DLD1 (cell line): ENCODE measurements around the gene ZMYM4.

ENCODE experiments used
- in situ Hi-C: cut with HindIII; loops from 2 replicates; pipeline ENCODE4 v1.10.0; 2017; ENCODE audit warnings: low sequenced_read_pairs

The ZMYM4 gene

DNA sequence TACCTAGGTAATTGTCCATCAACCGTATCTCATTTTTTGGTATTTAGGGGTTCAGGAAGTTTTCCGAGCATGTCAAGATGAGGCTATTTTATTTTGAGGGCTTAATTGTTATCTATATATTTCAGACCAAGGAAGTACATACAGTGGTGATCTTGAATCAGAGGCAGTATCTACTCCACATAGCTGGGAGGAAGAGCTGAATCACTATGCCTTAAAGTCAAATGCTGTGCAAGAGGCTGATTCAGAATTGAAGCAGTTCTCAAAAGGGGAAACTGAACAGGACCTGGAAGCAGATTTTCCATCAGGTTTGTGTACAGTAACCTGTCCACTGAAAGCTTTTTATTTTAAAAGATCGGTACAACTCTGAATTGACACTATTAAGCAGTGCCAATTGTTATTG, 130.2 kb downstream of the ZMYM4 start:
- in situ Hi-C loops, result no loop called here

DNA sequence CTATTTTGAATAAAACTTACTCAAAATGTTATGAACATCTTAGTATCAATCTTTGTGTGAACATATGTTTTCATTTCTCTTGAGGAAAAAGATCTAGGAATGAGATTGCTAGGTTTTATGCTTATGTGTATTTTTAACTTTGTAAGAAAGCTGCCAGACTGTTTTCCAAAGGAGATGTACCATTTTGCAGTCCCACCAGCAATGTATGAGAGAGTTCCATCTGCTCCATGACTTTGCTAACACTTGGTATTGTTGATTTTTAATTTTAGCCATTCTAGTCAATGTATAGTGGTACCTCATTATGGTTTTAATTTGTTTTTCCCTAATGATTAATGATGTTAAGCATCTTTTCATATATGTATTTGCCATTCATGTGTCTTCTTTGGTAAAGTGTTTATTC, 132.5 kb downstream of the ZMYM4 start:
- in situ Hi-C loops, result no loop called here

DNA sequence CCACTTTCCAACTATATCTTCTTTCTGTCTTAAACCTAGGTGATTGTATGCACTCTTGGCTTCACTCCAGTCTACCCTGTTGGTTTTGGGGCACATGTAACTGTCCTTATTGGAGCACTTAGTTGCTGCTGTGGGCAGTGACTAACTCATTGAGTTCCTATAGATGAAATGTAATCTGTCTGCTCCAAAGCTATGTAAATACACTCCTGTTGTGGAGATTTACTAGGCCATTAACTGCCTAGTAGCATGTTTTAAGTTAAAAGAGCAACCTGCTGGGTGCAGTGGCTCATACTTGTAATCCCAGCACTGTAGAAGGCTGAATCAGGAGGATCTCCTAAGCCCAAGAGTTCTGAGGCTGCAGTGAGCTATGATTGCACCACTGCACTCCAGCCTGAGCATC, 137.6 kb downstream of the ZMYM4 start:
- in situ Hi-C loops, result no loop called here

DNA sequence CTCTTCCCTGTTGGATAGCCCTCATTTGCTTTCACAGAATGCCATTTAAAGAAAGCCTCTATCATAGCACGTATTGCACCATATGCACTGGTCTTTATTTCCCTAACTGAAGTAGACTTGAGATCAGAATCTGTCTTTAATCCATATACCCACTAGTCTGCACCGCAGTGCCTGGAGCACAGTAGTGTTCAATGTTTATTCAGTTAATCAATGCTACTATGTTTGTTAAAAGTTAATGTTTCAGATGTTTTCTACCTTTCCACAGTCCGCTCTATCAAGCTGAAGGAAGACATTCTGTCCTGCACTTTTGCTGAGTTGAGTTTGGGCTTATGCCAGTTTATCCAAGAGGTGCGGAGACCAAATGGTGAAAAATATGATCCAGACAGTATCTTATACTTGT, 139.2 kb downstream of the ZMYM4 start:
- in situ Hi-C loops, result no loop called here

DNA sequence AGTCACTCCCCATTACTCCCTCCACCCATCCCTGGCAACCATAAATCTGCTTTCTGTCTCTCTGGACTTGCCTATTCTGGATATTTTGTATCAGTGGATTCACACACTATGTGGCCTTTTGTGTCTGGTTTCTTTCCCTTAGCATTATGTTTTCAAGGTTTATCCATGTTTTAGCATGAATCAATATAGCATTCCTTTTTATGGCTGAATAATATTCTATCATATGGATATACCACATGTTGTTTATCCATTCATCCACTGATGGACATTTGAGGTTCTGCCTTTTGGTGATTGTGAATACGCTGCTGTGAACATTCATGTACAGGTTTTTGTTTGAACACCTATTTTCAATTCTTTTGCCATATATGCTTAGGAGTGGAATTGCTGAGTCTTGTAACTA, 140.4 kb downstream of the ZMYM4 start:
- in situ Hi-C loops, result no loop called here

DNA sequence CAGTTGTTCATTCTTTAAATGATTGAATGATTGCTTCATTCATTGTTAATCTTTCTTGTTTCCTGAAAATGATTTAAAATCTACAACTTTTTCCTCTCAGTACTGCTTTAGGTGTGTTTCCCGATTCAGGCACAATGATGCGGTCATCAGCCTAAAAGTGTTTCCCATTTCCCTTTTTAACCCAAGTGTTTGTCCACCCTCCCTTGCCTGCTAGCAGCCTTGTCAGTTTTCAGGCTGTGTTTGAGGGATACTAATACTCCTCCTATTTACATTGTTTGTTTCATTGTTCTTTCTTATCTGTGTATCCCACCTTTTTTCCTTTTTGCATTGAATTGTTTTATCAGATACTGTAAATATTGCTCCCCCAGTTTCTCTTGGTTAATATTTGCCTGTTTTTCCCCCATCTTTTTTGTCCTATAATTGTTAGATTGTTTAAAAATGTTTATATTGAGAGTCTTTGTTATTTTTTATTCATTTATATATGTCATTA, 157.6 kb downstream of the ZMYM4 start:
- in situ Hi-C loops, result loop anchor here (25.0 kb wide), 1 partner anchor 311 kb away; no protein-coding TSS in a partner anchor

DNA sequence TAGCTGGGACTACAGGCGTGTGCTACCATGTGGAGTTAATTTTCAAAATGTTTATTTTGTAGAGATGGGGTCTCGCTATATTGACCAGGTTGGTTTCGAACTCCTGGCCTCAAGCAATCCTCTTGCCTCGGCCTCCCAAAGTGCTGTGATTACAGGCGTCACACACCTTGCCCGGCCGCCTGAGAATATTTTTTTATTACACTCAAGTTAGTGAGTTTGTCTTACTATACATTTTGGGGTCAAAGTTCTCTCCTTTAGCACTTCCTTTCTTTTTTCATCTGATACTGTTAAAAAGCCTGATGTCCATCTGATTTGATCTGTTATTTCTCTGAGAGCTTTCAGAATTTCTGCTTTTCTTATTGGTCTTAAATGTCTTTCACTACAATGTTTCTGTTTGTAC, 159.9 kb downstream of the ZMYM4 start:
- in situ Hi-C loops, result loop anchor here (25.0 kb wide), 1 partner anchor 309 kb away; no protein-coding TSS in a partner anchor

DNA sequence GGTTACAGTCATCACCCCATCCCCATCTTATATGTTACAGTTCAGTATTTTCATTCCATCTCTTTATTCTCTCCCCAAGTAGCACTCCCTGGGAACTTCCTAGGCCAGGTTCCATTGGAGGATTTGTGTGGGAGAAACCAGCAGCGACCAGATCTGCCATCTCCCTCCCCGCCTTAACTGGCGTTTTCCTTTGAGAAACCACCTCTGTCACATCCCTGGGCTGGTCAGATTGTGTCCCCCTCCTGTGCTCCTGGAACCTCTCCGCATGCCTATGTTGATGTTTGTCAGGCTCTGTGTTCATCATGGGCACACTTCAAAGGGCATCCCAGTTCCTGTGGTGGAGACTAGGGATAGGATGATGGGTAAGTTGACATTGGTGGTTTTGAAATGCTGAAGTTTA, 162.3 kb downstream of the ZMYM4 start:
- in situ Hi-C loops, result loop anchor here (25.0 kb wide), 1 partner anchor 307 kb away; no protein-coding TSS in a partner anchor

DNA sequence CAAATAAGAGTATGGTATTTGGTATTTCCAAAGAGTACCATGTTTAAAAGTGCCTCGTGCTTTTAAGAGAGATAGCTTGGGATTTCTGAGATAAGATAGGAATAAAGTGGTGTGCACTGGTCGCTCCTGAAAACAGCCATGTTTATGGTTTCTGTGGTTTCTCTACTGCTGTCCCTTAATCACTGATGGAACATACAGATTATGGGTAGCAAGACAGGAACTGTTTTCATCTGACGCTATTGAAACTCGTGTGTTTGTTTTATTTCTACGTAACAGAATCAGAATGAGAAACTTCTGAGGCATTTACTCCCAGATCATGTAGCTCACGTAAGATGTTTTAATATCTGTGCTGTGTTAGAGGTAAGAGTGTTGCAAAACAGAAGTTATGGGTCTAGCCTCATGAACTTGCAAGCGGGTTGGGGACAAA, 162.7 kb downstream of the ZMYM4 start:
- in situ Hi-C loops, result loop anchor here (25.0 kb wide), 1 partner anchor 306 kb away; no protein-coding TSS in a partner anchor

DNA sequence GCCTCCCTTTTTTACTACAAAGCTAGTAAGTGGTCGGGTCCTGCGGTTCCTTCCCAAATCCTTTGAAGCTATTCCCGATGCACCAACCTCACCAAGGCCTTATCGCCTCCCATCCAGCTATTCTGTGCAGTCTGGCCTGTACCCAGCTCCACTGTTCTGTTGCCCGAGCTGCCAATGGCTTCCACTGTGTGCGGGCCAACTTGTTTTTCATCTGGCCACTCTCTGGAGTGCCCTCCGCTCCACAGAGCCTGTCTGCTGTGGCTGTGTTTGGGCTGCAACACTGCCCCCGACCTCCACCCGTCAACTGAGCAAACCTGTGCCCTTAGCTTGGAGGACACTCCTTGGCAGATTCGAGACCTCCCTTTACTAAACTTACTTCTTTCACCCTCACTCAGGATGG, 163.7 kb downstream of the ZMYM4 start:
- in situ Hi-C loops, result loop anchor here (25.0 kb wide), 1 partner anchor 305 kb away; no protein-coding TSS in a partner anchor

DNA sequence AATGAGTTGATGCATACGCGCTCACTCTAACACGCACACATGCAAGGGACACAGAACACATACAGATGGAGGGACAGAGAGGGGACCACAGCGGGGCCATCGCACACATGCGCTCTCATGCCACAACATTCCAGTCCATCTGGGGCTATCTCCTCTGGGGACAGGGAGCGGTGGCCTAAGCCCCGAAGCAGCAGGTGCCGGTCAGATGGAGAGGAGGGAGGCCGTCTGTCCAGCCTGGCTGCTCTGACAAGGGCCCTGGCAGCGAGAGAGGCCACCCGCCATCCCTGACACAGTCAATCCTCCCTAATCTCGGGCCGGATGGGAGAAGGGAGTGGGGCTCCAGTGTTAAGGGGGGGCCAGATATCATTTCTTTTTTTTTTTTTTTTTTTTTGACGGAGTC, 165.2 kb downstream of the ZMYM4 start:
- in situ Hi-C loops, result loop anchor here (25.0 kb wide), 1 partner anchor 304 kb away; no protein-coding TSS in a partner anchor

DNA sequence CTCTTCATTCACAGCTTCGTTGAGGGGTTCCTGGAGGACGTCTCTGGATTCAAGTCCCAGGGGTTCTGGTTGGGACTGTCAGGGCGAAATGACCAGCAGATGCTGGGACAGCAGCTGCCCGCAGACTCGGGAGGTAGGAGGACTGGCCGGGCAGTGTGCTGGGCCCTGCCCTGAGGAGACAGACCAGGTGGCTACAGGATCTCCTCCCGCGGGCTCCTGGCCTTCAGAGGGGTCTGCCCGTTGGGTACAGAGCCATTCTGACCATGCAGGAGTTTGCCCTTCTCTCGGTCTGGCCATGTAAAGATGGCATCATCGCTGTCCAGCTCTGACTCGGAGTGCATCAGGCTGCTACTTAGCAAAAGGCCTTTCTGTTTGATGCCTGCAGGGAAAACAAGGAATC, 166.2 kb downstream of the ZMYM4 start:
- in situ Hi-C loops, result loop anchor here (25.0 kb wide), 1 partner anchor 303 kb away; no protein-coding TSS in a partner anchor

DNA sequence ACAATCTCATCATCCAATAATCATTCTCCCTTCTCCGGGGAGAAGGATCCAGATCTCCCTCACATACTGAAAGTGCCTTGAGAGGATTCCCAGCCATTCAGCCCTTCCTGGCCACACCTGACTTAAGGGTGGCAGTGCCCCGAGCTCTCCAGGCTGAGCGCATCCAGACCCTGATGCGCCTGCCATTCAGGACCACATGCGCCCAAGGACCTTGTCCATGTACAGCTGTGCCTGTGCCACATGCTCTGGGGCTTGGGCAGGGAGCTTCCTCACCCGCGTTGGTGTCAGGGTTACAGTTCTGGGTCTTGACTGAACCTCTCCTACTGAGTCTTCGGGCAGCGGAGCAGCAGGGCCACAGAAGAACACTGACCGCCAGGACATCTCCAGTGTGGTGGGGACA, 167.6 kb downstream of the ZMYM4 start:
- in situ Hi-C loops, result loop anchor here (25.0 kb wide), 1 partner anchor 301 kb away; no protein-coding TSS in a partner anchor

DNA sequence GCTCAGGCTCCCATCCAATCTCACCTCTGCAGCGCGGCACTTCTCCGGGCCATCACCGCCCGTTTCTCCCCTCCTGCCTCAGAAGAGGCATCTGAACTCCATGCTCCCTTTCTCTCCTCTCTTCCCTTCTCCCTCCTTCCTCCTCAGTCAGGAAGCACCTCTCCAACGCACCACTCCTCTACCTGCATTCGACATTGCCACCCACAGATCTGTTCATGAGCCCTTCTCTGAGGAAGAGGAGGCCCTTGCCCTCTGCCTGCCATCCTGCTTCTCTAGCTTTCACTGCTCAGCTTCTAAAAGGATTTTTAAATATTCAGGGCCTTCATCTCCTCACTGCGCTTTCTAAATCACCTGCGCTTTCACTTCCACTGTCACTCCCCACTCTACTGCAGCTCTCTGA, 168.7 kb downstream of the ZMYM4 start:
- in situ Hi-C loops, result loop anchor here (25.0 kb wide), 1 partner anchor 300 kb away; no protein-coding TSS in a partner anchor

DNA sequence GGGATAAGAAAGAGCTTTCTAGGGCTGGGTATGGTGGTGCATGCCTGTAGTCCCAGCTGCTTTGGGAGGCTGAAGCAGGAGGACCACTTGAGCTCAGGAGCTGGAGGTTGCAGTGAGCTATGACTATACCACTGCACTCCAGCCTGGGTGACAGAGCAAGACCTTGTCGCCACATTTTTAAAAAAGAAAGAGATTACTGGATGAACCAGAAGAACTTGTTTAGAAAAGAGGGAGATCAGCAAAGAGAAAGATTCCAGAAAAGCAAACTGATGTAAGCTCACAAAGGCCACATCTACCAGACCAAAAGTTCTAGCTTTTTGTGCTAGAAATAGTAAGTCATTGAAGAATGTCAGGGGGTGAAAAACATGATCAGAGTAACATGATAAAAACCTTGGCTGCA, 171.1 kb downstream of the ZMYM4 start:
- in situ Hi-C loops, result loop anchor here (10.0 to 25.0 kb wide), 2 partner anchors 125 to 298 kb away; no protein-coding TSS in a partner anchor

DNA sequence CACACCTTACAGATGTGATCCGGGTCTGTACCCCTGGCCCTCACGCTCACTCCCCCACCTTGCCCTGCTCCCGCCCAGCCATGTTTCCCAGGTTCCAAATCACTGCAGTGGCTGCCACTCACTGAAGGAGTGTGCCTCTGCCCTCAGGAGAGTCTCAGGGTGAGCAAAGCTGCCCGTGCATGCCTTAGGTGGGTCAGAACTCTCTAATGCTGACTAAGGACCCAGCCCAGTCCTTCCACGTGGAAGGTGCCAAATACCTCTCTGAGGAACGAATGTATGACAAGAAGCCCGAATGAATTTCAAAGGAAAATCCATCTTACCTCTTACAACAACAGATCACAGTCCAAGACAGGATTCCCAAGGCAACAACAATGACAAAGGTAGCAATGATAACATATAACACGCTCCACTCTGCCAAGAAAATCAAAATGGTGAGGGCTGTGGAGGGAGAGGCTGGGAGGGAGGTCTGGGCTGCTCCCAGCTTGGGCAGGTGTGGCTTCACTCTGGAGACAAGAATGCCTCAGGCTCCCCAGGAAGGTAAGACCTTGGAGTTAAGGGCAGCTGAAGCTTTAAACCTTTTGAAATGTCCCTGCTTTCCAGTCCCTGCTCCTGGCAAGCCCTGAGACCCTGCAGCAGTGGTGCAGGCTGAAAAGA, 173.5 kb downstream of the ZMYM4 start:
- in situ Hi-C loops, result loop anchor here (10.0 to 25.0 kb wide), 2 partner anchors 123 to 295 kb away; no protein-coding TSS in a partner anchor

DNA sequence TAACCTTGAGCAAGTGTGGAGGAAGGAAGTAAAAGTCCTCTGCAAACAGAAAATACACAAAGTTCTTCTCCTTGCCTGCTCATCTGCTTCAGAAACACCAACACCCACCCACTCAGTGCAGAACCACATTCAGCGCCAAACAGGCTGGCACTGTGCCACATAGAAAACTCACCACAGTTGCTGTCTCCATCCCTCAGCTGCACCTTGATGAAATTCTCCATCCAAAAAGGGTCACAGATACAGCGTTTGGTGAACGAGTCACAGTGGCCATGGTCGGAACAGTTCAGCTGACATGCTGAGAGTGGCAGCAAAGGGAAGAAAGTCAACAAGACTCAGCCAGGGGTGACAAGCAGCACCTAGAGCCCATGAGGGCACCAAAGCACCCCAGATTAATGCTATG, 174.2 kb downstream of the ZMYM4 start:
- in situ Hi-C loops, result loop anchor here (10.0 to 25.0 kb wide), 2 partner anchors 122 to 295 kb away; no protein-coding TSS in a partner anchor

DNA sequence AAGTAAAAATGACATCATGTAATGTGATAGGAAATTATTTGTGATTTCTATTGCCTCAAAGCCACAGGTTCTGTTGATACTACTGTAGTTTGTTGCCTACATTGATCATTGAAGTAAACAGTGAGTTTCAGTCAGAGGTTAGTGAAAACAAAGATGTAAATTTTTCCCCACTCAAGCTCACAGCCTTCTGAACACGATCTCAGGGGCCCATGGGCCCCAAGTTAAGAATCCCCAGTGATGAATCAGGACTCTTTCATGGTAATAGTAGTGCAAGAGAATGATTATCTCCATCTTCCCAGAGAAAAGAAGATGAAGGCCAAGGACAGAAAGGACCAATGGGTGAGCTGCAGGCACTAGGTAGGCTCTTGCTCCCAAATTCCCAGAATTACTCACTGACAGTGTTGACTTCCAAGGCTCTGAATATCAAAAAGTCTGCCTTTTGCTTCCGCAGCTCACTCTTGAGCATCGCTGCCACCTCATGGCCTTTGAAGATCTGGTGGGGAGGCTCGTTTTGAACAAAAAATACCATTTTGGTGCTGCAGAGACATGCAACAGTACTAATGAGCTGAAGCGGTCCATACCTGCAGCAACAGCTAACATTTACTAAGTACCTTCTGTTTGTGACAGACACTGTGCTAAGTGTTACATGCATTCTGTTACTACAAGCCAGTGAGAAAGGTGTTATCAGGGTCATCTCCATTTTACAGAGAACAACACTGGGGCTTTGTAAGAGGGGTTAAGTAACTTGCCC, 175.4 kb downstream of the ZMYM4 start:
- in situ Hi-C loops, result loop anchor here (10.0 to 25.0 kb wide), 2 partner anchors 121 to 293 kb away; no protein-coding TSS in a partner anchor

DNA sequence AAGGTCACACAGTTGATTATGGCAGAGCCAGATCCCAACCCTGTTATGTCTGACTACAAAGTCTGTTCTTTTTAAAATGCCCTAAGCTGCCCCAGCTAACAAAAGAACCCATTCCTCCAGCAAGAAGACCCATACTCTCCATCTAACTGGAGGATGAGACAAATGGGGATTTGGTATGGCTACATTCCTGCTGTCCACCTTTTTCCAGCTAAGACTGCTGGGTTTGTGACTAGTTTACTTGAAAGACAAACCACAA, 175.9 kb downstream of the ZMYM4 start:
- in situ Hi-C loops, result loop anchor here (10.0 to 25.0 kb wide), 2 partner anchors 120 to 293 kb away; no protein-coding TSS in a partner anchor

DNA sequence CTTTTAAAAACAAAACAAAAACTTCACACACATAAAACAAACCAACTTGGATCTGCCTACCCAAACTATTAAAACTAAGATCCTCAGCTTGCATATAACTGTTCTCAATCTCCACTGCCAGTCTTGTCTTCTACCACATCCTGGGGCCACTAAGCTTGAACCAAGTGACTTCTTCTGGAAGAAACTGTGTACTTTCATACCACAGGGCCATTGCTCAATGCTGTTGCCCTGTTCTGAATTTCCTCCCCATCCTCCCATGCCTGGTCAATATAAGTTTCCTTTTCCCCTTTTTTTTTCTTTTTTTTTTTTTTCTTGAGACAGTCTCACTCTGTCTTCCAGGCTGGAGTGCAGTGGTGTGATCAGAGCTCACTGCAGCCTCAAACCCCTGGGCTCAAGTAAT, 178.8 kb downstream of the ZMYM4 start:
- in situ Hi-C loops, result loop anchor here (10.0 to 25.0 kb wide), 2 partner anchors 118 to 290 kb away; no protein-coding TSS in a partner anchor

DNA sequence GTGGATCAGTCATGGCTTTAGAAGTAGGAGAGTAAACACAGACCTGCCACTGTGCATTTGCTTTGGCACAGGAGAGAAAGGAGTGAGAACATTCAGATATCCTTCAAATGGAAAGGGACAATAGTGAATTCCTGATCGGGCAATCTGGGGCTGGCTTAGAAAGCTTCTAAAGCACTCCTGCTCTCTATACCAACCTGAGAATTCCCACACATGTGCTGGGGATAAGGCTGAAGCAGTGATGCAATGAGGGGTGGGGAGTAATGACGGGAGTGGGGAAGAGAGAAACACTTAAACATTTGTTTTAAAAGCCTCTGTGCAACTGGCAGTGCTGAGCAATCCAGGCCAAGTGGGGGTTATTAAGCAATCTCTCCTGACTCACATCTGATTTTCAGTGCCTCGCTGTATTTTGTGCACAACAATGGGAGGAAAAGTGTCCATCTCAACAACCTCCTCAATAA, 179.9 kb downstream of the ZMYM4 start:
- in situ Hi-C loops, result loop anchor here (10.0 to 25.0 kb wide), 2 partner anchors 116 to 289 kb away; no protein-coding TSS in a partner anchor
